IMR-90 (cell line): ENCODE data around the gene STAC2. TPM values are rescaled to one million over a fixed set of nuclear protein-coding genes. Genes with fewer than 3 reads are reported as not detected.

Experiments used
- ATAC-seq: fragments of 200-7000 bp; cut with Tn5 transposase; 2 replicates; pipeline ENCODE4 v1.9.1; 2020; ENCODE audit warnings: low read depth, mild to moderate bottlenecking, moderate library complexity
- BruUV-seq: library from RNA; stranded (reverse); fragments of 400-500 nt; replicated peaks from 2 replicates; lab custom pipeline; 2021; lab: Mats Ljungman, UMichigan
- CTCF ChIA-PET: fragments of 300-600 bp; formaldehyde crosslinking; extraction: SDS; loops from one replicate; lab custom pipeline; 2021; ENCODE audit warnings: antibody characterized with exemption; lab: Yijun Ruan, JAX
- POLR2A ChIA-PET: fragments of 300-600 bp; sonication (Branson Sonifier 250); formaldehyde crosslinking; loops from one replicate; lab custom pipeline; 2022; ENCODE audit warnings: antibody characterized with exemption; ENCODE audit not compliant: unreplicated experiment; lab: Charles Lee
- DNase-seq: peaks from one replicate; pipeline ENCODE4 v3.0.0; 2013
- H2AFZ ChIP-seq: replicated peaks from 2 replicates; pipeline ENCODE3; 2013; ENCODE audit warnings: low read length, mild to moderate bottlenecking; ENCODE audit not compliant: poor library complexity
- H2AK5ac ChIP-seq: 2 replicates; pipeline ENCODE4 v1.6.1; 2013; ENCODE audit warnings: low read depth, low read length, inconsistent platforms
- H2AK9ac ChIP-seq: replicated peaks from 2 replicates; pipeline ENCODE3; 2013; ENCODE audit warnings: mild to moderate bottlenecking, low read depth, low read length, moderate library complexity; ENCODE audit not compliant: poor library complexity
- H2BK120ac ChIP-seq: 2 replicates; pipeline ENCODE4 v1.6.1; 2013; ENCODE audit warnings: low read depth, low read length, inconsistent platforms
- H2BK15ac ChIP-seq: 3 replicates; pipeline ENCODE4 v1.6.1; 2013; ENCODE audit warnings: low read depth, low read length, inconsistent platforms
- H2BK20ac ChIP-seq: 2 replicates; pipeline ENCODE4 v1.6.1; 2013; ENCODE audit warnings: low read depth, mild to moderate bottlenecking, inconsistent platforms, low read length, moderate library complexity
- H2BK5ac ChIP-seq: 2 replicates; pipeline ENCODE4 v1.6.1; 2013; ENCODE audit warnings: mild to moderate bottlenecking, low read depth, low read length, inconsistent platforms; ENCODE audit not compliant: poor library complexity, severe bottlenecking
- H3K14ac ChIP-seq: replicated peaks from 2 replicates; pipeline ENCODE4 v1.6.1; 2013; ENCODE audit warnings: low read depth, low read length, inconsistent platforms
- H3K18ac ChIP-seq: 2 replicates; pipeline ENCODE4 v1.6.1; 2013; ENCODE audit warnings: low read depth, low read length, control low read depth
- H3K23ac ChIP-seq: 2 replicates; pipeline ENCODE4 v1.6.1; 2013; ENCODE audit warnings: low read depth, low read length, inconsistent platforms
- H3K27ac ChIP-seq: 2 replicates; pipeline ENCODE4 v1.5.1; 2013; ENCODE audit warnings: mild to moderate bottlenecking, control low read depth, low read length; ENCODE audit not compliant: insufficient read depth
- H3K27me3 ChIP-seq: 2 replicates; pipeline ENCODE4 v1.6.1; 2013; ENCODE audit warnings: low read length; ENCODE audit not compliant: control insufficient read depth, insufficient read depth
- H3K36me3 ChIP-seq: 2 replicates; pipeline ENCODE4 v1.6.1; 2013; ENCODE audit warnings: low read length, mixed read lengths; ENCODE audit not compliant: control insufficient read depth, insufficient read depth
- H3K4ac ChIP-seq: 2 replicates; pipeline ENCODE4 v1.6.1; 2013; ENCODE audit warnings: low read depth, low read length, inconsistent platforms
- H3K4me1 ChIP-seq: 2 replicates; pipeline ENCODE4 v1.6.1; 2013; ENCODE audit warnings: low read length, mixed read lengths; ENCODE audit not compliant: control insufficient read depth, insufficient read depth
- H3K4me2 ChIP-seq: 2 replicates; pipeline ENCODE4 v1.6.1; 2013; ENCODE audit warnings: low read depth, mild to moderate bottlenecking, control low read depth, low read length, moderate library complexity
- H3K4me3 ChIP-seq: 2 replicates; pipeline ENCODE4 v1.5.1; 2013; ENCODE audit warnings: low read depth, mild to moderate bottlenecking, control low read depth, low read length, moderate library complexity; ENCODE audit not compliant: insufficient read depth
- H3K56ac ChIP-seq: 2 replicates; pipeline ENCODE4 v1.6.1; 2013; ENCODE audit warnings: low read length, inconsistent platforms; ENCODE audit not compliant: insufficient read depth; ENCODE audit errors: extremely low read depth
- H3K79me1 ChIP-seq, 2 experiments: 2 replicates each; pipeline ENCODE4 v1.6.1; 2013; ENCODE audit warnings: low read length in 2 of 2, inconsistent platforms in 1 of 2, low read depth in 1 of 2
- H3K9ac ChIP-seq: 2 replicates; pipeline ENCODE4 v1.6.1; 2013; ENCODE audit warnings: low read depth, low read length, control low read depth
- H3K9me1 ChIP-seq: 2 replicates; pipeline ENCODE4 v1.6.1; 2013; ENCODE audit warnings: low read length, inconsistent platforms; ENCODE audit not compliant: insufficient read depth
- H3K9me3 ChIP-seq: 2 replicates; pipeline ENCODE4 v1.6.1; 2013; ENCODE audit warnings: low read length; ENCODE audit not compliant: control insufficient read depth, insufficient read depth
- H4K20me1 ChIP-seq: 2 replicates; pipeline ENCODE4 v1.6.1; 2013; ENCODE audit warnings: low read length, inconsistent platforms; ENCODE audit not compliant: insufficient read depth
- H4K5ac ChIP-seq: 2 replicates; pipeline ENCODE4 v1.6.1; 2013; ENCODE audit warnings: mild to moderate bottlenecking, low read depth, low read length, control low read depth
- H4K8ac ChIP-seq, 2 experiments: 2 replicates each; pipeline ENCODE4 v1.6.1; 2013; ENCODE audit warnings: low read depth in 2 of 2, low read length in 2 of 2, control low read depth in 1 of 2, inconsistent platforms in 1 of 2
- H4K91ac ChIP-seq: 2 replicates; pipeline ENCODE4 v1.6.1; 2013; ENCODE audit warnings: low read depth, low read length, inconsistent platforms; ENCODE audit not compliant: insufficient read depth
- CEBPB ChIP-seq: IDR thresholded peaks from 2 replicates; pipeline ENCODE4 v1.6.1; 2012; ENCODE audit warnings: low read depth, low read length, improper control_type of control experiment
- CHD1 ChIP-seq: IDR thresholded peaks from 2 replicates; pipeline ENCODE4 v1.6.1; 2012; ENCODE audit warnings: low read depth, low read length, improper control_type of control experiment
- CTCF ChIP-seq: conservative IDR thresholded peaks from 2 replicates; pipeline ENCODE4 v1.5.1; 2012; ENCODE audit warnings: mild to moderate bottlenecking, low read depth, low read length, improper control_type of control experiment
- MAFK ChIP-seq: IDR thresholded peaks from 2 replicates; pipeline ENCODE4 v1.6.1; 2012; ENCODE audit warnings: low read depth, low read length, improper control_type of control experiment
- MAZ ChIP-seq: IDR thresholded peaks from 2 replicates; pipeline ENCODE4 v1.6.1; 2012; ENCODE audit warnings: low read depth, mild to moderate bottlenecking, low read length, improper control_type of control experiment, moderate library complexity, borderline replicate concordance
- MXI1 ChIP-seq: IDR thresholded peaks from 2 replicates; pipeline ENCODE4 v1.6.1; 2012; ENCODE audit warnings: low read depth, mild to moderate bottlenecking, low read length, moderate library complexity, borderline replicate concordance
- NFE2L2 ChIP-seq: fragments of 150-350 bp; IDR thresholded peaks from 2 replicates; pipeline ENCODE4 v1.6.1; 2016; ENCODE audit warnings: low read depth, mild to moderate bottlenecking, low read length
- RAD21 ChIP-seq: IDR thresholded peaks from 2 replicates; pipeline ENCODE4 v1.6.1; 2012; ENCODE audit warnings: low read length, improper control_type of control experiment
- RCOR1 ChIP-seq: IDR thresholded peaks from 2 replicates; pipeline ENCODE4 v1.6.1; 2012; ENCODE audit warnings: mild to moderate bottlenecking, low read length, improper control_type of control experiment; ENCODE audit not compliant: insufficient replicate concordance
- USF2 ChIP-seq: fragments of 150-350 bp; IDR thresholded peaks from 2 replicates; pipeline ENCODE4 v1.6.1; 2017; ENCODE audit warnings: mild to moderate bottlenecking, antibody characterized with exemption, low read length, low read depth
- WGBS, 2 experiments: methylation state at CpG; one replicate each; pipeline versions ENCODE4 v1.1.5 to v1.1.7; 2013; ENCODE audit warnings: missing lambda C conversion rate in 2 of 2; ENCODE audit not compliant: insufficient read length in 1 of 2; ENCODE audit errors: extremely low coverage in 2 of 2; 5-methylcytosine and 5-hydroxymethylcytosine counted together
- dilution Hi-C: fragments of 300-500 bp; cut with HindIII; formaldehyde crosslinking; loops from one replicate; pipeline ENCODE4 v1.14.3; 2018; ENCODE audit warnings: low sequenced_read_pairs; ENCODE audit not compliant: unreplicated experiment
- in situ Hi-C: fragments of 300-500 bp; cut with MboI; formaldehyde crosslinking; loops from 3 replicates; pipeline ENCODE4 v1.14.3; 2019; ENCODE audit warnings: low sequenced_read_pairs, inconsistent platforms, mixed read lengths
- intact Hi-C: fragments of 100-400 bp; cut with micrococcal nuclease; formaldehyde crosslinking; loops from 2 replicates; pipeline ENCODE4 v1.10.0; 2022
- polyA plus RNA-seq, 3 experiments: library from polyadenylated mRNA; depleted of rRNA; stranded (reverse); fragments of >200 nt; gene quantifications; 2 replicates each; pipeline ENCODE4 v1.2.3, GENCODE V29; 2012; ENCODE audit warnings: low replicate concordance in 1 of 3
- total RNA-seq: library from RNA; depleted of rRNA; stranded (reverse); fragments of >200 nt; gene quantifications from 2 replicates; pipeline ENCODE4 v1.2.3, GENCODE V29; 2012
- TF ChIP-seq, protein P1 (sequence below): fragments of 150-350 bp; IDR thresholded peaks from 2 replicates; pipeline ENCODE4 v1.6.1; 2016; ENCODE audit warnings: low read depth, mild to moderate bottlenecking, low read length, moderate library complexity, borderline replicate concordance

The STAC2 gene
- total and polyA plus RNA-seq, 2 of the 4 experiments (the other 2 are of a cell fraction): 0.02 TPM; not detected in 1

DNA sequence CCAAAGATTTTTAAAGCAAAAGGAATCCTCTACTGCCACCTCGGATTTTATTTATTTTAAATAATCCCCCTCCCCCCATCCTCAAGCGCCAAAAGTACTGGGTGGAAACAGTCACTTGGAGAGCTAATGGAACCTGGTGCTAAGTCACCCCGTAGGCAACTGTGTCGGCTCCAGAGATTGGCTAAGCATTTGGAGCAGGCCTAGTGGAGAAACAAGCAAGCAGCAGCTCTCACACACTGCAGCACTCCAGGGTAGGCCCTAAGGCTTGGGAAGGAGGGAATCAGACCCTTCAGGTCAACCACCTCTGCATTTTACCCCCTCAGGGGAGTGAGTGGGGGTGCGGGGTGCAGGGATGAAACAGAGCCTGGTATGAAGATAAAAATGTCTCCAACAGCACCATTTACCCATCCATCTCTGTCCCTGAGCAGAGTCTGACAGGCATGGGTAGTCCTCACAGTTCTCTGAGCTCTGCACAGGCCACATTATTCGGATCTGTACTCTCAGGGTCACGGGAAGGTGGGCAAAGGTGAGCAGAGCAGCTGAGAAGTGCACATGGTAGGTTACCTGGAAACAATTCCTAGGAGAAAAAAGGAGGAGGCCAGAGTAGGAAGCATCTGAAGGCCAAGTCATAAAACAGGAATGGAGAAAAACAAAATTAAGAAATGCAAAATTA, 27.2 kb upstream of the STAC2 start:
- no peak overlapping the region for H3K4me3 ChIP-seq
- H2AK5ac ChIP-seq: no peak overlapping the region
- H3K36me3 ChIP-seq: peaks cover 14% of the 10 kb centered on the region
- H3K23ac ChIP-seq: no peak overlapping the region
- no peak overlapping the region for H3K14ac ChIP-seq
- dilution Hi-C loops (no loop called here), intact Hi-C loops (no loop called here), in situ Hi-C loops (no loop called here)
- H3K4me2 ChIP-seq: no peak overlapping the region
- ATAC-seq (no peak; the same call in 1 of the 2 replicates), DNase-seq (no peak)
- no peaks in the 10 kb centered on the region for H3K27me3 ChIP-seq
- no peaks in the 10 kb centered on the region for H3K4me1 ChIP-seq
- no peak overlapping the region for H2BK20ac ChIP-seq
- no peaks in the 10 kb centered on the region; a peak in 1 of 4 replicates for H3K79me1 ChIP-seq
- WGBS, 2 experiments: 40% methylated on average over 1 of the region's 7 CpGs; no CpG with 5 or more reads in 1 of the 2 experiments
- ChIA-PET POLR2A (no interaction called here), CTCF (interaction anchor here (0.9 to 1.0 kb wide), 2 partner anchors 12 to 18 kb away, joined by 3 read pairs; no protein-coding TSS in a partner anchor)
- no peak overlapping the region for H2AK9ac ChIP-seq
- no peak overlapping the region for H2AFZ ChIP-seq
- no TSS peak for BruUV-seq
- H3K4ac ChIP-seq: no peak overlapping the region
- no peak overlapping the region for H2BK5ac ChIP-seq
- no peak overlapping the region for H3K18ac ChIP-seq
- no peak overlapping the region for H3K56ac ChIP-seq
- no peak overlapping the region for H2BK15ac ChIP-seq
- no peak overlapping the region for H4K91ac ChIP-seq
- no peaks in the 10 kb centered on the region; the same call in 1 of the 2 replicates for H4K20me1 ChIP-seq
- TF ChIP-seq USF2: no peak
- no peak for TF ChIP-seq CTCF
- TF ChIP-seq RAD21: no peak
- TF ChIP-seq, protein P1, sequence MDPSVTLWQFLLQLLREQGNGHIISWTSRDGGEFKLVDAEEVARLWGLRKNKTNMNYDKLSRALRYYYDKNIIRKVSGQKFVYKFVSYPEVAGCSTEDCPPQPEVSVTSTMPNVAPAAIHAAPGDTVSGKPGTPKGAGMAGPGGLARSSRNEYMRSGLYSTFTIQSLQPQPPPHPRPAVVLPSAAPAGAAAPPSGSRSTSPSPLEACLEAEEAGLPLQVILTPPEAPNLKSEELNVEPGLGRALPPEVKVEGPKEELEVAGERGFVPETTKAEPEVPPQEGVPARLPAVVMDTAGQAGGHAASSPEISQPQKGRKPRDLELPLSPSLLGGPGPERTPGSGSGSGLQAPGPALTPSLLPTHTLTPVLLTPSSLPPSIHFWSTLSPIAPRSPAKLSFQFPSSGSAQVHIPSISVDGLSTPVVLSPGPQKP: no peak
- TF ChIP-seq MXI1: no peak
- TF ChIP-seq CHD1: no peak
- TF ChIP-seq MAZ: no peak
- no peak for TF ChIP-seq NFE2L2
- TF ChIP-seq RCOR1: no peak
- no peak for TF ChIP-seq CEBPB
- no peak for TF ChIP-seq MAFK
- H3K27ac ChIP-seq: no peak overlapping the region
- no peak overlapping the region for H4K8ac ChIP-seq
- H2BK120ac ChIP-seq: no peak overlapping the region
- no peaks in the 10 kb centered on the region; the same call in 1 of the 2 replicates for H3K9me1 ChIP-seq
- no peak overlapping the region for H4K5ac ChIP-seq
- no peak overlapping the region for H3K9ac ChIP-seq
- H3K9me3 ChIP-seq: no peaks in the 10 kb centered on the region
